Measurements from ENCODE around the gene KASH5. TPM values are rescaled to one million over a fixed set of nuclear protein-coding genes. Genes with fewer than 3 reads are reported as not detected.

KASH5 gene
- total and polyA plus RNA-seq, 2 of the 13 experiments (the other 11 are each of a cell fraction or from before 2014, with no cell fraction given): not detected

DNA sequence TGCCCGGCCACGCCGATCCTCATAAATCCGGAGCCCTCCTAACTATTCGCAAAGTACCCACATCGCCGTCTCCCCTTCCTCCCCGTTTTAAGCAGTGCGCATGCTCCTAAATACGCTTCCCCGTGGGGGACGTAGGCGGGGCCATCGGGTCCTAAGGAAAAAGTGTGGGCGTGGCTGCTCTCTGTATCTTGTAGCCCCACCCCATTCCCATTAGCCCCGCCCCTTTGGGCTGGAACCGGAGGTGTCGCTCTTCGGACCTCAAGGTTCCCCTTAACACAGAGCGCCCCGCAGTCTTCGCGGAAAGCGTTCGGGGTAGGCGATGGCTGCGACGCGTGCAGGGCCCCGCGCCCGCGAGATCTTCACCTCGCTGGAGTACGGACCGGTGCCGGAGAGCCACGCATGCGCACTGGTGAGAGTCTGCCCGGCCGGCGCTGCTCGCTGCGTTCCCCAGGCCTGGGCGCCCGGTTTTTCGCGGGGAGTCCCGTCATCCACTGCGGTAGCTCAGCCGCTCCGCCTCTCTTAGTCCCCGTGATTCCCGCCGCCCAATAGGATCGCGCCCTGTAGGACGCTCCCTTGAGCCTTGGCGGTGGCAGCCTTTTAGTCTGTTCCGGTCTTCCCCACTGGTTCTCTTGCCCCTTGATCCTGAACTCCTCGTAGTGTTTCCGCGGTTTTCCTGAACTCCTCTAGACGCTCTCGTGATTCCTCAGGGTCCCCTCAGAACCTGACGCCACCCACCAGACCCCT is 65.1 kb downstream of the KASH5 start, which contains the start of gene ALDH16A1 (continued):
- TF ChIP-seq CERS6 (CRISPR knock-in tag; IDR thresholded peaks at IDR 0.05) (no peak), ISX (CRISPR knock-in tag; conservative IDR thresholded peaks at IDR 0.05) (no peak), ARID4A (CRISPR knock-in tag; IDR thresholded peaks at IDR 0.05; ENCODE audit: borderline replicate concordance) (peak; percentile 77; the same call in 1 of the 2 replicates), YY1 (IDR thresholded peaks at IDR 0.05; ENCODE audit: insufficient read depth, insufficient replicate concordance, low read depth, low read length) (peak; percentile 54), ZXDC (CRISPR knock-in tag; IDR thresholded peaks at IDR 0.05) (no peak), ZBTB40 (IDR thresholded peaks at IDR 0.05) (no peak), ZBTB40 (CRISPR knock-in tag; IDR thresholded peaks at IDR 0.05) (no peak), SRSF1 (optimal IDR thresholded peaks at IDR 0.05; ENCODE audit: low read depth, low read length) (no peak), ZNF670 (CRISPR knock-in tag; IDR thresholded peaks at IDR 0.05; ENCODE audit: borderline replicate concordance) (no peak), HNF4G (IDR thresholded peaks at IDR 0.05; ENCODE audit: borderline replicate concordance, low read depth, low read length) (peak; percentile 35; the same call in 1 of the 2 replicates), HNF4G (CRISPR knock-in tag; IDR thresholded peaks at IDR 0.05; ENCODE audit: borderline replicate concordance, low read depth) (no peak)

Data from HepG2 (cell line).